ENCODE measurements around the gene LMF1. TPM values are rescaled to one million over a fixed set of nuclear protein-coding genes. Genes with fewer than 3 reads are reported as not detected.

Gene LMF1
- total RNA-seq, 1 experiment from 2014 or later, result 12.8 TPM

GRCh38 chr16:896261-897199, 74.3 kb downstream of the LMF1 start:
- H3K9me2 ChIP-seq (ENCODE audit: insufficient read depth), result no peaks in the 10 kb centered on the region
- no TSS peak for BruUV-seq (replicated peaks)
- RAD21 ChIA-PET (ENCODE audit: low non-redundant PET in 1 of 2, low total read pairs in 2 of 2, uncharacterized antibody in 2 of 2, unreplicated experiment in 2 of 2), result no interaction called here
- no peaks in the 10 kb centered on the region for H3K9me3 ChIP-seq (ENCODE audit: control insufficient read depth in 1 of 2, insufficient read depth in 1 of 2, low read depth in 1 of 2, low read length in 2 of 2)
- no peak overlapping the region for H3K27ac ChIP-seq (ENCODE audit: low read depth, low read length)
- H3K79me2 ChIP-seq (ENCODE audit: insufficient read depth, low read length), result no peaks in the 10 kb centered on the region
- no peaks in the 10 kb centered on the region for H4K20me1 ChIP-seq (ENCODE audit: insufficient read depth)
- H3K4me3 ChIP-seq (replicated peaks in 1 of 2; ENCODE audit: low read depth in 1 of 2, low read length in 2 of 2), result no peak overlapping the region
- ATAC-seq (no peak), DNase-seq (ENCODE audit: low read depth, low spot score) (no peak)
- intact Hi-C loops (cut with micrococcal nuclease), result loop anchor here (10.0 kb wide), 1 partner anchor 158 kb away; no protein-coding TSS in a partner anchor
- POLR2A ChIA-PET, result no interaction called here
- H3K36me3 ChIP-seq (ENCODE audit: control insufficient read depth in 1 of 2, insufficient read depth in 2 of 2, low read length in 2 of 2), result no peaks in the 10 kb centered on the region
- H3K4me1 ChIP-seq (ENCODE audit: control insufficient read depth in 1 of 2, insufficient read depth in 2 of 2, low read length in 2 of 2), result peaks cover 0 to 3% of the 10 kb centered on the region in 2 experiments; a peak in 1 of 4 replicates
- H2AFZ ChIP-seq (ENCODE audit: low read depth, low read length, poor library complexity, severe bottlenecking), result no peak overlapping the region
- H3K9ac ChIP-seq (ENCODE audit: low read length), result no peak overlapping the region
- H3K27me3 ChIP-seq (ENCODE audit: insufficient read depth, low read length), result no peaks in the 10 kb centered on the region
- CTCF ChIA-PET, result no interaction called here
- H3K4me2 ChIP-seq (ENCODE audit: low read length), result no peak overlapping the region
- TF ChIP-seq CTCF (IDR thresholded peaks at IDR 0.05 in 2 of 3, conservative IDR thresholded peaks at IDR 0.05 in 1 of 3; ENCODE audit: borderline replicate concordance in 1 of 3, insufficient read depth in 1 of 3, low read depth in 2 of 3, low read length in 2 of 3), result no peak
- TF ChIP-seq ATF3 (IDR thresholded peaks at IDR 0.05), result no peak
- TF ChIP-seq JUND (IDR thresholded peaks at IDR 0.05), result no peak
- no peak for TF ChIP-seq CEBPB (IDR thresholded peaks at IDR 0.05; ENCODE audit: low read depth)
- no peak for TF ChIP-seq EZH2phosphoT487 (IDR thresholded peaks at IDR 0.05; ENCODE audit: borderline replicate concordance)
- no peak for TF ChIP-seq SP1 (IDR thresholded peaks at IDR 0.05; ENCODE audit: low read depth)
- no peak for TF ChIP-seq REST (IDR thresholded peaks at IDR 0.05; ENCODE audit: low read depth)
- no peak for TF ChIP-seq TCF7L2 (IDR thresholded peaks at IDR 0.05; ENCODE audit: borderline replicate concordance, extremely low read depth, insufficient read depth, insufficient read length)
- TF ChIP-seq ZFX (IDR thresholded peaks at IDR 0.05), result no peak
- no peak for TF ChIP-seq EGR1 (IDR thresholded peaks at IDR 0.05; ENCODE audit: low read depth)

All from HCT116 (cell line).